ENCODE data around the gene CHI3L2.

GRCh38 chr1:111290104-111290503 lies 62.6 kb downstream of the CHI3L2 start:
- TF ChIP-seq CTCF (IDR thresholded peaks at IDR 0.05) = no peak
- no peak for TF ChIP-seq JUN (CRISPR knock-in tag; IDR thresholded peaks at IDR 0.05)
- TF ChIP-seq NR2C2 (CRISPR knock-in tag; IDR thresholded peaks at IDR 0.05) = no peak
- no peak for TF ChIP-seq ARID4B (CRISPR knock-in tag; IDR thresholded peaks at IDR 0.05; ENCODE audit: borderline replicate concordance)
- TF ChIP-seq SMAD4 (CRISPR knock-in tag; IDR thresholded peaks at IDR 0.05) = no peak
- no peak for TF ChIP-seq MAX (CRISPR knock-in tag; IDR thresholded peaks at IDR 0.05)
- no peak for TF ChIP-seq ATF2 (CRISPR knock-in tag; IDR thresholded peaks at IDR 0.05; ENCODE audit: borderline replicate concordance, low read depth)
- TF ChIP-seq IRF2 (CRISPR knock-in tag; IDR thresholded peaks at IDR 0.05; ENCODE audit: borderline replicate concordance, low read depth) = no peak
- TF ChIP-seq ZNF232 (CRISPR knock-in tag; IDR thresholded peaks at IDR 0.05) = no peak
- no peak for TF ChIP-seq ZNF263 (CRISPR knock-in tag; IDR thresholded peaks at IDR 0.05; ENCODE audit: low read depth)
- TF ChIP-seq KAT7 (CRISPR knock-in tag; IDR thresholded peaks at IDR 0.05; ENCODE audit: borderline replicate concordance) = no peak
- no peak for TF ChIP-seq ETV6 (CRISPR knock-in tag; IDR thresholded peaks at IDR 0.05)
- no peak for TF ChIP-seq NFYB (CRISPR knock-in tag; conservative IDR thresholded peaks at IDR 0.05; ENCODE audit: low read depth)
- TF ChIP-seq ZNF219 (CRISPR knock-in tag; IDR thresholded peaks at IDR 0.05; ENCODE audit: borderline replicate concordance) = no peak

Data from WTC11 (cell line).